GM23338 (cell line): ENCODE measurements around the gene PTCH2. TPM values are rescaled to one million over a fixed set of nuclear protein-coding genes. Genes with fewer than 3 reads are reported as not detected.

Experiments used
- ATAC-seq: fragments of 200-7000 bp; cut with Tn5 transposase; 3 replicates; pipeline ENCODE4 v1.9.1; 2020
- DNase-seq: peaks from one replicate; pipeline ENCODE4 v3.0.0-alpha.2; 2015; ENCODE audit warnings: low spot score
- H2AFZ ChIP-seq: fragments of 200-600 bp; sonication (generic); 2 replicates; pipeline ENCODE4 v1.8.0; 2016; ENCODE audit warnings: antibody characterized with exemption, mild to moderate bottlenecking, moderate library complexity
- H3F3A ChIP-seq: fragments of 200-600 bp; sonication (generic); replicated peaks from 2 replicates; pipeline ENCODE4 v1.8.0; 2017; ENCODE audit warnings: antibody characterized with exemption, mixed run types, low read depth
- H3K27ac ChIP-seq: fragments of 200-600 bp; sonication (generic); 2 replicates; pipeline ENCODE4 v1.6.1; 2016; ENCODE audit warnings: low read depth
- H3K27me3 ChIP-seq: fragments of 200-600 bp; sonication (generic); 2 replicates; pipeline ENCODE4 v1.8.0; 2016; ENCODE audit warnings: mild to moderate bottlenecking, mixed run types, moderate library complexity; ENCODE audit not compliant: insufficient read depth
- H3K36me3 ChIP-seq: fragments of 200-600 bp; sonication (generic); 2 replicates; pipeline ENCODE4 v1.8.0; 2016; ENCODE audit warnings: mild to moderate bottlenecking; ENCODE audit not compliant: insufficient read depth
- H3K4me1 ChIP-seq: fragments of 200-600 bp; sonication (generic); 2 replicates; pipeline ENCODE4 v1.8.0; 2016; ENCODE audit warnings: mild to moderate bottlenecking, moderate library complexity; ENCODE audit not compliant: insufficient read depth
- H3K4me2 ChIP-seq: fragments of 200-600 bp; sonication (generic); 2 replicates; pipeline ENCODE4 v1.7.1; 2017; ENCODE audit warnings: mixed run types
- H3K4me3 ChIP-seq: fragments of 200-600 bp; sonication (generic); 2 replicates; pipeline ENCODE4 v1.6.1; 2016; ENCODE audit warnings: mixed run types
- H3K79me2 ChIP-seq: fragments of 200-600 bp; sonication (generic); replicated peaks from 2 replicates; pipeline ENCODE4 v1.8.0; 2017; ENCODE audit warnings: mild to moderate bottlenecking; ENCODE audit not compliant: insufficient read depth
- H3K9me2 ChIP-seq: fragments of 200-600 bp; sonication (generic); 2 replicates; pipeline ENCODE4 v1.8.0; 2017; ENCODE audit not compliant: insufficient read depth
- H4K20me1 ChIP-seq: fragments of 200-600 bp; sonication (generic); replicated peaks from 2 replicates; pipeline ENCODE4 v1.8.0; 2017; ENCODE audit warnings: mild to moderate bottlenecking; ENCODE audit not compliant: insufficient read depth
- H3K27ac Mint-ChIP-seq: 2 replicates; pipeline ENCODE4 v1.8.0; 2020; ENCODE audit warnings: inconsistent platforms, mild to moderate bottlenecking, moderate library complexity, mixed read lengths
- H3K27me3 Mint-ChIP-seq: 3 replicates; pipeline ENCODE4 v1.8.0; 2022; ENCODE audit warnings: low read depth, mild to moderate bottlenecking, moderate library complexity, mixed read lengths, inconsistent platforms; ENCODE audit not compliant: insufficient read depth, poor library complexity
- H3K36me3 Mint-ChIP-seq: 3 replicates; pipeline ENCODE4 v1.8.0; 2021; ENCODE audit warnings: low read depth, mild to moderate bottlenecking, inconsistent platforms, moderate library complexity, mixed read lengths
- H3K4me1 Mint-ChIP-seq: 3 replicates; pipeline ENCODE4 v1.8.0; 2020; ENCODE audit warnings: mild to moderate bottlenecking, inconsistent platforms, mixed read lengths
- H3K4me3 Mint-ChIP-seq: 3 replicates; pipeline ENCODE4 v1.8.0; 2021; ENCODE audit warnings: moderate library complexity, mild to moderate bottlenecking, inconsistent platforms, mixed read lengths
- H3K9me3 Mint-ChIP-seq: 3 replicates; pipeline ENCODE4 v1.8.0; 2020; ENCODE audit warnings: moderate library complexity, mild to moderate bottlenecking, inconsistent platforms, mixed read lengths
- CREB1 ChIP-seq: fragments of 250-450 bp; sonication (Bioruptor Pico); IDR thresholded peaks from 2 replicates; pipeline ENCODE4 v1.5.0; 2020; ENCODE audit warnings: low read depth, mild to moderate bottlenecking, moderate library complexity
- CTCF ChIP-seq, 2 experiments: fragments of 200-600 bp in 1 of 2; sonication (generic) in 1 of 2; conservative IDR thresholded peaks; 2 replicates each; pipeline versions ENCODE4 v1.5.1 to v1.6.1; 2016 to 2017; ENCODE audit warnings: antibody characterized with exemption in 2 of 2, low read depth in 2 of 2, mild to moderate bottlenecking in 2 of 2, moderate library complexity in 1 of 2
- ETS1 ChIP-seq: IDR thresholded peaks from 2 replicates; pipeline ENCODE4 v1.6.1; 2016; ENCODE audit warnings: antibody characterized with exemption
- EZH2 ChIP-seq: fragments of 200-600 bp; sonication (generic); IDR thresholded peaks from one replicate; pipeline ENCODE4 v1.8.0; 2017; ENCODE audit warnings: antibody characterized with exemption, mild to moderate bottlenecking, low read depth; ENCODE audit not compliant: unreplicated experiment
- EZH2phosphoT487 ChIP-seq: fragments of 200-600 bp; sonication (generic); IDR thresholded peaks from one replicate; pipeline ENCODE4 v1.8.1; 2018; ENCODE audit warnings: antibody characterized with exemption; ENCODE audit not compliant: unreplicated experiment
- JUNB ChIP-seq: IDR thresholded peaks from one replicate; pipeline ENCODE4 v1.6.1; 2016; ENCODE audit warnings: antibody characterized with exemption; ENCODE audit not compliant: unreplicated experiment
- NANOG ChIP-seq: IDR thresholded peaks from 2 replicates; pipeline ENCODE4 v1.6.1; 2016; ENCODE audit warnings: antibody characterized with exemption, borderline replicate concordance
- POLR2AphosphoS5 ChIP-seq: IDR thresholded peaks from 2 replicates; pipeline ENCODE4 v1.6.1; 2016; ENCODE audit warnings: antibody characterized with exemption, low read depth
- REST ChIP-seq: IDR thresholded peaks from one replicate; pipeline ENCODE4 v1.6.1; 2018; ENCODE audit warnings: antibody characterized with exemption; ENCODE audit not compliant: unreplicated experiment
- STAT1 ChIP-seq: IDR thresholded peaks from one replicate; pipeline ENCODE4 v1.6.1; 2016; ENCODE audit warnings: antibody characterized with exemption; ENCODE audit not compliant: unreplicated experiment
- ZNF114 ChIP-seq: fragments of 250-450 bp; sonication (Bioruptor Pico); IDR thresholded peaks from 2 replicates; pipeline ENCODE4 v1.5.0; 2020; ENCODE audit warnings: mild to moderate bottlenecking, moderate library complexity
- ZNF331 ChIP-seq: fragments of 250-450 bp; sonication (Bioruptor Pico); IDR thresholded peaks from 2 replicates; pipeline ENCODE4 v1.5.0; 2020; ENCODE audit warnings: low read depth, mild to moderate bottlenecking, moderate library complexity
- ZNF462 ChIP-seq: fragments of 250-450 bp; sonication (Bioruptor Pico); IDR thresholded peaks from 2 replicates; pipeline ENCODE4 v1.5.0; 2020; ENCODE audit warnings: mild to moderate bottlenecking, moderate library complexity
- polyA plus RNA-seq: library from polyadenylated mRNA; unstranded; fragments of >200 nt; fragmentation: Nextera tagmentation; extraction: Ambion mirVana; gene quantifications from 2 replicates; pipeline ENCODE4 v1.2.1, GENCODE V29; 2016
- total RNA-seq: library from RNA; depleted of rRNA; stranded (reverse); fragments of >200 nt; shearing (Covaris generic); gene quantifications from 2 replicates; pipeline ENCODE4 v1.2.3, GENCODE V29; 2014

The PTCH2 gene
- total and polyA plus RNA-seq, 2 experiments from 2014 or later: 0.63 to 0.74 TPM

- peaks cover 3% of the 10 kb centered on the region for H3K36me3 Mint-ChIP-seq
- no peaks in the 10 kb centered on the region for H3K27me3 Mint-ChIP-seq
- ATAC-seq (no peak), DNase-seq (no peak)
- no peak overlapping the region for H3K4me3 Mint-ChIP-seq
- no peaks in the 10 kb centered on the region for H4K20me1 ChIP-seq
- H3K9me3 Mint-ChIP-seq: no peaks in the 10 kb centered on the region
- no peak overlapping the region for H3K27ac ChIP-seq
- H3K36me3 ChIP-seq: no peaks in the 10 kb centered on the region
- no peak overlapping the region for H3K4me3 ChIP-seq
- H3K79me2 ChIP-seq: no peaks in the 10 kb centered on the region
- H3K27me3 ChIP-seq: no peaks in the 10 kb centered on the region
- H3K27ac Mint-ChIP-seq: no peak overlapping the region
- H3K9me2 ChIP-seq: no peaks in the 10 kb centered on the region
- TF ChIP-seq ZNF331 (no peak), POLR2AphosphoS5 (no peak), CREB1 (CRISPR knock-in tag) (no peak), ETS1 (no peak), CTCF (conservative IDR thresholded peaks at IDR 0.05; ENCODE audit: low read depth in 2 of 2) (no peak), REST (no peak), ZNF114 (CRISPR knock-in tag) (no peak), ZNF462 (CRISPR knock-in tag) (no peak), JUNB (no peak), NANOG (no peak), EZH2 (no peak), EZH2phosphoT487 (no peak), STAT1 (no peak)
- peak overlapping the region; percentile 4; the same call in 1 of the 2 replicates for H3K4me2 ChIP-seq
- no peaks in the 10 kb centered on the region for H3F3A ChIP-seq
- H3K4me1 Mint-ChIP-seq: peaks cover 4% of the 10 kb centered on the region; the same call in 2 of the 3 replicates
- no peak overlapping the region for H2AFZ ChIP-seq
- H3K4me1 ChIP-seq: peaks cover 8% of the 10 kb centered on the region; the same call in 1 of the 2 replicates
Measured at GRCh38 chr1:44860331-44860730, 17.3 kb upstream of the PTCH2 start.
